Sigmoid colon (tissue), 4 donors: Measurements from ENCODE around the gene TCN1.

ENCODE experiments used
- CTCF ChIP-seq, 4 experiments: fragments of 450-650 bp in 3 of 4; fragments of 200-600 bp in 1 of 4; IDR thresholded peaks; one replicate each; pipeline ENCODE4 v1.5.1; 2016 to 2019; ENCODE audit warnings: antibody characterized with exemption in 4 of 4, mild to moderate bottlenecking in 3 of 4, moderate library complexity in 2 of 4
- EP300 ChIP-seq, 4 donors: sonication (generic); formaldehyde crosslinking; IDR thresholded peaks; one replicate each; pipeline ENCODE4 v1.6.1; 2017; ENCODE audit warnings: antibody characterized with exemption in 4 of 4
- POLR2A ChIP-seq, 2 donors: fragments of 450-650 bp; IDR thresholded peaks; one replicate each; pipeline ENCODE4 v1.6.1; 2016; ENCODE audit warnings: antibody characterized with exemption in 2 of 2, mild to moderate bottlenecking in 2 of 2, moderate library complexity in 2 of 2
- POLR2AphosphoS5 ChIP-seq, 4 donors: sonication (generic); formaldehyde crosslinking; IDR thresholded peaks; one replicate each; pipeline ENCODE4 v1.6.1; 2017; ENCODE audit warnings: antibody characterized with exemption in 4 of 4

- TF ChIP-seq CTCF (IDR thresholded peaks at IDR 0.05) (no peak), POLR2AphosphoS5 (IDR thresholded peaks at IDR 0.05) (no peak), POLR2A (IDR thresholded peaks at IDR 0.05) (no peak), EP300 (IDR thresholded peaks at IDR 0.05) (no peak)
Measured at GRCh38 chr11:59865031-59865430, 1.3 kb downstream of the TCN1 start.
